Activated CD4-positive, alpha-beta T cell treated with anti-CD3 and anti-CD28 coated beads, Interleukin-2, Interleukin-6, amounts not matched to agents 100 ng/mL and 50 ng/mL, durations not matched to agents 16 hours and 8 hours (primary cell): Measurements from ENCODE around the gene NDUFAF8.

Experiments used
- DNase-seq: peaks from one replicate; pipeline ENCODE4 v3.0.0-alpha.2; 2020

The NDUFAF8 gene

GRCh38 chr17:81200695-81201580 is 38.2 kb upstream of the NDUFAF8 start:
- peak; percentile 42 for DNase-seq

- no peak for DNase-seq
These were observed 36.8 kb upstream of the NDUFAF8 start for GRCh38 chr17:81202318-81202717.

- no peak for DNase-seq
These were observed 36.0 kb upstream of the NDUFAF8 start for GRCh38 chr17:81203136-81203535.

- no peak for DNase-seq
These were observed 34.5 kb upstream of the NDUFAF8 start for GRCh38 chr17:81204578-81204977.

- no peak for DNase-seq
These were observed 33.0 kb upstream of the NDUFAF8 start for GRCh38 chr17:81206166-81206565.

- no peak for DNase-seq
These were observed 32.5 kb upstream of the NDUFAF8 start for GRCh38 chr17:81206657-81207056.

- DNase-seq, result no peak
These were observed 31.2 kb upstream of the NDUFAF8 start for GRCh38 chr17:81207610-81208581.

GRCh38 chr17:81208651-81209050 is 30.5 kb upstream of the NDUFAF8 start:
- DNase-seq, result no peak

GRCh38 chr17:81209141-81209540 is 30.0 kb upstream of the NDUFAF8 start:
- no peak for DNase-seq

- no peak for DNase-seq
These were observed 28.7 kb upstream of the NDUFAF8 start for GRCh38 chr17:81210466-81210865.

GRCh38 chr17:81210868-81211267 is 28.2 kb upstream of the NDUFAF8 start:
- no peak for DNase-seq

GRCh38 chr17:81212365-81212764 is 26.8 kb upstream of the NDUFAF8 start:
- no peak for DNase-seq

GRCh38 chr17:81213978-81214377 is 25.1 kb upstream of the NDUFAF8 start:
- DNase-seq, result no peak

GRCh38 chr17:81217491-81217890 is 21.6 kb upstream of the NDUFAF8 start:
- DNase-seq, result no peak

GRCh38 chr17:81218459-81218858 is 20.7 kb upstream of the NDUFAF8 start:
- DNase-seq, result no peak

- no peak for DNase-seq
These were observed 20.1 kb upstream of the NDUFAF8 start for GRCh38 chr17:81218991-81219390.

- DNase-seq, result no peak
These were observed 19.5 kb upstream of the NDUFAF8 start for GRCh38 chr17:81219476-81220180.

GRCh38 chr17:81221371-81221841 is 17.7 kb upstream of the NDUFAF8 start:
- DNase-seq, result no peak

- no peak for DNase-seq
These were observed 17.1 kb upstream of the NDUFAF8 start for GRCh38 chr17:81221842-81222619.

- no peak for DNase-seq
These were observed 16.6 kb upstream of the NDUFAF8 start for GRCh38 chr17:81222620-81222905.

- peak; percentile 100 for DNase-seq
These were observed 16.0 kb upstream of the NDUFAF8 start, which contains the start of gene CEP131 for GRCh38 chr17:81222906-81223761. TSS of gene CEP131 (minus strand) at chr17:81222965. CDS start at chr17:81220056, 2,909 bp downstream.
